ENCODE data around the gene METTL16.
"Not testable (repeated sequence)": the region's sequence is repeated elsewhere in the genome, so short reads cannot be mapped to it uniquely, and the experiment has no call there.

DNA sequence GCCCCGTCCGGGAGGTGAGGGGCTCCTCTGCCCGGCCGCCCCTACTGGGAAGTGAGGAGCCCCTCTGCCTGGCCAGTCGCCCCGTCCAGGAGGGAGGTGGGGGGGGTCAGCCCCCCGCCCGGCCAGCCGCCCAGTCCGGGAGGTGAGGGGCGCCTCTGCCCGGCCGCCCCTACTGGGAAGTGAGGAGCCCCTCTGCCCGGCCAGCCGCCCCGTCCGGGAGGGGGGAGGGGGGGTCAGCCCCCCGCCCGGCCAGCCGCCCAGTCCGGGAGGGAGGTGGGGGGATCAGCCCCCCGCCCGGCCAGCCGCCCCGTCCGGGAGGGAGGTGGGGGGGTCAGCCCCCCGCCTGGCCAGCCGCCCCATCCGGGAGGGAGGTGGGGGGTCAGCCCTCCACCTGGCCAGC, 64.2 kb downstream of the METTL16 start:
- not testable (repeated sequence) for TF ChIP-seq CTCF (conservative IDR thresholded peaks at IDR 0.05; ENCODE audit: low read length); EZH2phosphoT487 (IDR thresholded peaks at IDR 0.05; ENCODE audit: borderline replicate concordance, low read depth, low read length)
